ENCODE results near the gene ORAI2. TPM values are rescaled to one million over a fixed set of nuclear protein-coding genes. Genes with fewer than 3 reads are reported as not detected.

ORAI2 gene
- total and polyA plus RNA-seq, 2 of the 13 experiments (the other 11 are each of a cell fraction or from before 2014, with no cell fraction given) = 3.0 to 6.0 TPM

DNA sequence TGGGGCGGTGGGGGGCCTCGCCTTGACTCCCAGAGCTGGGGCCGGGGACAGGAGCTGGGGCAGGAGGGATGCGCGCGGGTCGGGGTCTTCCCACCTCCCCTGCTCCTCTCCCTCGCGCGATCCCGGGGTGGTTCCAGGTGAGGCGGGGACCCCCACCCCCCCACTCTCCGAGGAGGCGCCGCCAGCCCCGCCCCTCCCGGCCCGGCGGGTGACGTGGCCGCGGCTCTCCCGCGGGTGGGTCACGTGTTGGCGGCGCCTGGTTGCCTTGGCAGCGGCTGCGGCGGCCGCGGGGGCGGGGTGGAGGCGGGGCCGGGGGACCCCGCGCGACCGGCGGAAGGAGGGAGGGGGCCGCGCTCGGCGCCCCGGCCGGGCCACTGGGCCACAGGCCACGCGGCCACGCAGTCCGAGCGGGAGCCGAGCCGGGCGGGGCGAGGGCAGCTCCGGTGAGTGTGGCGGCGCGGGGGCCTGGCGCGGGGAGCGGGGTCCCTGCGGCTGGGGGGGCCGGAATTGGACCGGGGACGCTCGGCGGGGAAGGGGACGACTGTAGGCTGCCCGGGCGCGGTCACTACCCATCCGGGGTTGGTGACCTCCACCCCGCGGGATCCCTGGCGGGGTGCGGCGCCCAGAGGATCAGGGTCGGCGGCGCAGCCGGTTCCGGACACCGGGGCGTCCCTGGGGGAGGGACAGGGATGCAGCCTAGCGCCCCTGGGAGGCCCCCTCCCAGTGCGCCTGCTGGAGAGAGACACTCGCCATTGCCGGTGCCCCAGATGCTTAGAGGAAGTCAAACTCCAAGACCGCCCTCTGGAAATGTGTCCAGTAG lies at the start of gene ORAI2 (continued):
- TF ChIP-seq, protein P1, sequence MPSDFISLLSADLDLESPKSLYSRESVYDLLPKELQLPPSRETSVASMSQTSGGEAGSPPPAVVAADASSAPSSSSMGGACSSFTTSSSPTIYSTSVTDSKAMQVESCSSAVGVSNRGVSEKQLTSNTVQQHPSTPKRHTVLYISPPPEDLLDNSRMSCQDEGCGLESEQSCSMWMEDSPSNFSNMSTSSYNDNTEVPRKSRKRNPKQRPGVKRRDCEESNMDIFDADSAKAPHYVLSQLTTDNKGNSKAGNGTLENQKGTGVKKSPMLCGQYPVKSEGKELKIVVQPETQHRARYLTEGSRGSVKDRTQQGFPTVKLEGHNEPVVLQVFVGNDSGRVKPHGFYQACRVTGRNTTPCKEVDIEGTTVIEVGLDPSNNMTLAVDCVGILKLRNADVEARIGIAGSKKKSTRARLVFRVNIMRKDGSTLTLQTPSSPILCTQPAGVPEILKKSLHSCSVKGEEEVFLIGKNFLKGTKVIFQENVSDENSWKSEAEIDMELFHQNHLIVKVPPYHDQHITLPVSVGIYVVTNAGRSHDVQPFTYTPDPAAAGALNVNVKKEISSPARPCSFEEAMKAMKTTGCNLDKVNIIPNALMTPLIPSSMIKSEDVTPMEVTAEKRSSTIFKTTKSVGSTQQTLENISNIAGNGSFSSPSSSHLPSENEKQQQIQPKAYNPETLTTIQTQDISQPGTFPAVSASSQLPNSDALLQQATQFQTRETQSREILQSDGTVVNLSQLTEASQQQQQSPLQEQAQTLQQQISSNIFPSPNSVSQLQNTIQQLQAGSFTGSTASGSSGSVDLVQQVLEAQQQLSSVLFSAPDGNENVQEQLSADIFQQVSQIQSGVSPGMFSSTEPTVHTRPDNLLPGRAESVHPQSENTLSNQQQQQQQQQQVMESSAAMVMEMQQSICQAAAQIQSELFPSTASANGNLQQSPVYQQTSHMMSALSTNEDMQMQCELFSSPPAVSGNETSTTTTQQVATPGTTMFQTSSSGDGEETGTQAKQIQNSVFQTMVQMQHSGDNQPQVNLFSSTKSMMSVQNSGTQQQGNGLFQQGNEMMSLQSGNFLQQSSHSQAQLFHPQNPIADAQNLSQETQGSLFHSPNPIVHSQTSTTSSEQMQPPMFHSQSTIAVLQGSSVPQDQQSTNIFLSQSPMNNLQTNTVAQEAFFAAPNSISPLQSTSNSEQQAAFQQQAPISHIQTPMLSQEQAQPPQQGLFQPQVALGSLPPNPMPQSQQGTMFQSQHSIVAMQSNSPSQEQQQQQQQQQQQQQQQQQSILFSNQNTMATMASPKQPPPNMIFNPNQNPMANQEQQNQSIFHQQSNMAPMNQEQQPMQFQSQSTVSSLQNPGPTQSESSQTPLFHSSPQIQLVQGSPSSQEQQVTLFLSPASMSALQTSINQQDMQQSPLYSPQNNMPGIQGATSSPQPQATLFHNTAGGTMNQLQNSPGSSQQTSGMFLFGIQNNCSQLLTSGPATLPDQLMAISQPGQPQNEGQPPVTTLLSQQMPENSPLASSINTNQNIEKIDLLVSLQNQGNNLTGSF (CRISPR knock-in tag; IDR thresholded peaks at IDR 0.05) = no peak
- TF ChIP-seq ELF1 (CRISPR knock-in tag; IDR thresholded peaks at IDR 0.05) (no peak), ZNF224 (CRISPR knock-in tag; IDR thresholded peaks at IDR 0.05) (no peak), SP140L (CRISPR knock-in tag; IDR thresholded peaks at IDR 0.05; ENCODE audit: borderline replicate concordance) (no peak), ZNF292 (CRISPR knock-in tag; IDR thresholded peaks at IDR 0.05; ENCODE audit: borderline replicate concordance, low read depth) (no peak), GATAD2A (CRISPR knock-in tag; IDR thresholded peaks at IDR 0.05) (no peak), ZSCAN25 (CRISPR knock-in tag; IDR thresholded peaks at IDR 0.05) (no peak), KLF9 (CRISPR knock-in tag; IDR thresholded peaks at IDR 0.05; ENCODE audit: low read depth) (no peak), AGO1 (IDR thresholded peaks at IDR 0.05; ENCODE audit: low read depth, low read length, poor library complexity, severe bottlenecking) (peak; percentile 8), HHEX (CRISPR knock-in tag; IDR thresholded peaks at IDR 0.05) (no peak), CCDC6 (CRISPR knock-in tag; IDR thresholded peaks at IDR 0.05) (peak; percentile 73; the same call in 1 of the 2 replicates), ZNF780A (CRISPR knock-in tag; IDR thresholded peaks at IDR 0.05) (no peak), HIVEP1 (CRISPR knock-in tag; IDR thresholded peaks at IDR 0.05) (no peak), HDAC1 (CRISPR knock-in tag; IDR thresholded peaks at IDR 0.05) (peak; percentile 49), ZNF766 (CRISPR knock-in tag; IDR thresholded peaks at IDR 0.05; ENCODE audit: borderline replicate concordance) (no peak)
- TF ChIP-seq, protein P2, sequence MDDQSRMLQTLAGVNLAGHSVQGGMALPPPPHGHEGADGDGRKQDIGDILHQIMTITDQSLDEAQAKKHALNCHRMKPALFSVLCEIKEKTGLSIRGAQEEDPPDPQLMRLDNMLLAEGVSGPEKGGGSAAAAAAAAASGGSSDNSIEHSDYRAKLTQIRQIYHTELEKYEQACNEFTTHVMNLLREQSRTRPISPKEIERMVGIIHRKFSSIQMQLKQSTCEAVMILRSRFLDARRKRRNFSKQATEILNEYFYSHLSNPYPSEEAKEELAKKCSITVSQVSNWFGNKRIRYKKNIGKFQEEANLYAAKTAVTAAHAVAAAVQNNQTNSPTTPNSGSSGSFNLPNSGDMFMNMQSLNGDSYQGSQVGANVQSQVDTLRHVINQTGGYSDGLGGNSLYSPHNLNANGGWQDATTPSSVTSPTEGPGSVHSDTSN (CRISPR knock-in tag; IDR thresholded peaks at IDR 0.05; ENCODE audit: borderline replicate concordance) = no peak
- TF ChIP-seq, protein P3, sequence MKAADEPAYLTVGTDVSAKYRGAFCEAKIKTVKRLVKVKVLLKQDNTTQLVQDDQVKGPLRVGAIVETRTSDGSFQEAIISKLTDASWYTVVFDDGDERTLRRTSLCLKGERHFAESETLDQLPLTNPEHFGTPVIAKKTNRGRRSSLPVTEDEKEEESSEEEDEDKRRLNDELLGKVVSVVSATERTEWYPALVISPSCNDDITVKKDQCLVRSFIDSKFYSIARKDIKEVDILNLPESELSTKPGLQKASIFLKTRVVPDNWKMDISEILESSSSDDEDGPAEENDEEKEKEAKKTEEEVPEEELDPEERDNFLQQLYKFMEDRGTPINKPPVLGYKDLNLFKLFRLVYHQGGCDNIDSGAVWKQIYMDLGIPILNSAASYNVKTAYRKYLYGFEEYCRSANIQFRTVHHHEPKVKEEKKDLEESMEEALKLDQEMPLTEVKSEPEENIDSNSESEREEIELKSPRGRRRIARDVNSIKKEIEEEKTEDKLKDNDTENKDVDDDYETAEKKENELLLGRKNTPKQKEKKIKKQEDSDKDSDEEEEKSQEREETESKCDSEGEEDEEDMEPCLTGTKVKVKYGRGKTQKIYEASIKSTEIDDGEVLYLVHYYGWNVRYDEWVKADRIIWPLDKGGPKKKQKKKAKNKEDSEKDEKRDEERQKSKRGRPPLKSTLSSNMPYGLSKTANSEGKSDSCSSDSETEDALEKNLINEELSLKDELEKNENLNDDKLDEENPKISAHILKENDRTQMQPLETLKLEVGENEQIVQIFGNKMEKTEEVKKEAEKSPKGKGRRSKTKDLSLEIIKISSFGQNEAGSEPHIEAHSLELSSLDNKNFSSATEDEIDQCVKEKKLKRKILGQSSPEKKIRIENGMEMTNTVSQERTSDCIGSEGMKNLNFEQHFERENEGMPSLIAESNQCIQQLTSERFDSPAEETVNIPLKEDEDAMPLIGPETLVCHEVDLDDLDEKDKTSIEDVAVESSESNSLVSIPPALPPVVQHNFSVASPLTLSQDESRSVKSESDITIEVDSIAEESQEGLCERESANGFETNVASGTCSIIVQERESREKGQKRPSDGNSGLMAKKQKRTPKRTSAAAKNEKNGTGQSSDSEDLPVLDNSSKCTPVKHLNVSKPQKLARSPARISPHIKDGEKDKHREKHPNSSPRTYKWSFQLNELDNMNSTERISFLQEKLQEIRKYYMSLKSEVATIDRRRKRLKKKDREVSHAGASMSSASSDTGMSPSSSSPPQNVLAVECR (CRISPR knock-in tag; IDR thresholded peaks at IDR 0.05; ENCODE audit: borderline replicate concordance) = peak; percentile 43; the same call in 1 of the 2 replicates
- TF ChIP-seq, protein P4, sequence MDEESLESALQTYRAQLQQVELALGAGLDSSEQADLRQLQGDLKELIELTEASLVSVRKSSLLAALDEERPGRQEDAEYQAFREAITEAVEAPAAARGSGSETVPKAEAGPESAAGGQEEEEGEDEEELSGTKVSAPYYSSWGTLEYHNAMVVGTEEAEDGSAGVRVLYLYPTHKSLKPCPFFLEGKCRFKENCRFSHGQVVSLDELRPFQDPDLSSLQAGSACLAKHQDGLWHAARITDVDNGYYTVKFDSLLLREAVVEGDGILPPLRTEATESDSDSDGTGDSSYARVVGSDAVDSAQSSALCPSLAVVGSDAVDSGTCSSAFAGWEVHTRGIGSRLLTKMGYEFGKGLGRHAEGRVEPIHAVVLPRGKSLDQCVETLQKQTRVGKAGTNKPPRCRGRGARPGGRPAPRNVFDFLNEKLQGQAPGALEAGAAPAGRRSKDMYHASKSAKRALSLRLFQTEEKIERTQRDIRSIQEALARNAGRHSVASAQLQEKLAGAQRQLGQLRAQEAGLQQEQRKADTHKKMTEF (CRISPR knock-in tag; IDR thresholded peaks at IDR 0.05) = no peak; the same call in 1 of the 2 replicates

Measured in HepG2 (cell line).